Renal pelvis (tissue), 4 donors: Measurements from ENCODE around the gene ZNF835. TPM values are rescaled to one million over a fixed set of nuclear protein-coding genes. Genes with fewer than 3 reads are reported as not detected.
A peak's percentile ranks its signal among the peaks of the same experiment; 100 is the strongest.

ENCODE experiments used
- DNase-seq: peaks from one replicate; pipeline ENCODE4 v3.0.0-alpha.2; 2013
- polyA plus RNA-seq, 3 donors: library from polyadenylated mRNA; unstranded; fragments of 120-200 nt; gene quantifications; one replicate each; pipeline ENCODE4 v1.2.1, GENCODE V29; 2013; ENCODE audit not compliant: insufficient read length in 3 of 3

The ZNF835 gene
- polyA plus RNA-seq, 3 donors = 4.3 to 5.3 (median 4.4) TPM

DNA sequence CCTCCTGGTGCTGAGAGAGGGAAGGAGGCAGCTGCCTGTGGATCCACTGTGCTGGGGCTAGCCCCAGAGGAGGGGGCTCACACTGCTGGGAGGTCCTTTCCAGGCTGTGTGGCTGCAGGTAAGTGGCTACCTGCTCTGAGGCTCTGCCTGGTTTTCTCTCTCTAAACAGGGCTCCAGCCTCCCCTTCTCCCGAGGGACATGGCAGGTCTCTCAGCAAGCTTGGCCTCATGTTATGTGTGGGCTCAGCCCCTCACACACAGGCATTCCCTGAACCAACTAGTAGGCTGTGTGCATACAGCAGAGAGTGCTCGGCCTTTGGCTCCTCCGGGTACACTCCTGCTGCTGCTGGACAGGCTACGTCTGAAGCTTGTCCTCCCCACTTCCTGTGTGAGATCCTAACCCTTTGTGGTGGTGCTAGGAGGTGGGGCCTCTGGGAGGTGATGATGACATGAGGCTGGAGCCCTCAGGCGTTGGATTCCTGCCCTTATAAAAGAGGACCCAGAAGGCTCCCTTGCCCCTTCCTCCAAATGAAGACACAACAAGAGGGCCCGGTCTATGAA is 4.2 kb downstream of the ZNF835 start:
- DNase-seq = no peak

DNA sequence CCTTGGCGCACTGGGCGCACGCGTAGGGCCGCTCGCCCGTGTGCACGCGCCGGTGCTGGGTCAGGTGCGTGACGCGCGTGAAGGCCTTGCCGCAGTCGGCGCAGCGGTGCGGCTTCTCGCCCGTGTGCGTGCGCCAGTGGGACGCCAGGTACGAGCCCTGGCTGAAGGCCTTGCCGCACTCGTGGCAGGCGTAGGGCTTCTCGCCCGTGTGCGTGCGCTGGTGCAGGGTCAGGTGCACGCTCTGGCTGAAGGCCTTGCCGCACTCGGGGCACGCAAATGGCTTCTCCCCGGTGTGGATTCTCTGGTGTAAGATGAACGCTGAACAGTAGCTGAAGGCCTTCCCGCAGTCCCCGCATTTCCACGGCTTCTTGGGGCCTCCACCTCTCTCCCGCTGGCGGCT is 7.0 kb downstream of the ZNF835 start:
- no peak for DNase-seq

DNA sequence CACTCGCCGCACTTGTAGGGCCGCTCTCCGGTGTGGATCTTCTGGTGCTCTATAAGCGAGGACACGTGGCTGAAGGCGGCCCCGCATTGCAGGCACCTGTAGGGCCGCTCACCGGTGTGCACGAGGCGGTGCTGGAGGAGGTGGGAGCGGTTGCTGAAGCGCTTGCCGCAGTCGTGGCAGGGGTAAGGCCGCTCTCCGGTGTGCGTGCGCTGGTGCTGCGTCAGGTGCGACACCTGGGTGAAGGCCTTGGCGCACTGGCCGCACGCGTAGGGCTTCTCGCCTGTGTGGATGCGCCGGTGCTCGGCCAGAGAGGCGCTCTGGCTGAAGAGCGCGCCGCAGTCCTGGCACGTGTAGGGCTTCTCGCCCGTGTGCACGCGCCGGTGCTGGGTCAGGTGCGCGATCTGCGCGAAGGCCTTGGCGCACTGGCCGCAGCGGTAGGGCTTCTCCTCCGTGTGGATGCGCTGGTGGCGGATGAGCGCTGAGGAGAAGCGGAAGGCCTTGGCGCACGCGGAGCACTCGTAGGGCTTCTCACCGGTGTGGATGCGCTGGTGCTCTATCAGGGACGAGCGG is 7.5 kb downstream of the ZNF835 start:
- no peak for DNase-seq

DNA sequence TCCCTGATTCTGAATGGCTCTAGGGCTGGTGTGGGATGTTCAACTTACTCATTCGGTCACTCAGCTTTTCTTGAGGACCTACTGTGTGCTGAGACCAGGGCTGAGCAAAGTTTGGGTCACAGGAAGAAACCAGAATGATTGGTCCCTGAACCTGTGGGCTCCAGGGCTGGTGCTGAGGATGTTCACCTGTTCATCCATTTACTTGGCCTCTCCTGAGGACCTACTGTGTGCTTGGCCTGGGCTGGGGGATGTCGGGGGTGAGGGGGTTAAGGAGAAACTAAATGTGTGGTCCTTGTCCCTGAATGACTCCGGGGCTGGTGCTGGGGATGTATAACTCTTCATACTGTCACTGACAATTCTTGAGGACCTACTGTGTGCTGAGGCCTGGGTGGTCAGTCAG is 10.3 kb downstream of the ZNF835 start:
- no peak for DNase-seq

DNA sequence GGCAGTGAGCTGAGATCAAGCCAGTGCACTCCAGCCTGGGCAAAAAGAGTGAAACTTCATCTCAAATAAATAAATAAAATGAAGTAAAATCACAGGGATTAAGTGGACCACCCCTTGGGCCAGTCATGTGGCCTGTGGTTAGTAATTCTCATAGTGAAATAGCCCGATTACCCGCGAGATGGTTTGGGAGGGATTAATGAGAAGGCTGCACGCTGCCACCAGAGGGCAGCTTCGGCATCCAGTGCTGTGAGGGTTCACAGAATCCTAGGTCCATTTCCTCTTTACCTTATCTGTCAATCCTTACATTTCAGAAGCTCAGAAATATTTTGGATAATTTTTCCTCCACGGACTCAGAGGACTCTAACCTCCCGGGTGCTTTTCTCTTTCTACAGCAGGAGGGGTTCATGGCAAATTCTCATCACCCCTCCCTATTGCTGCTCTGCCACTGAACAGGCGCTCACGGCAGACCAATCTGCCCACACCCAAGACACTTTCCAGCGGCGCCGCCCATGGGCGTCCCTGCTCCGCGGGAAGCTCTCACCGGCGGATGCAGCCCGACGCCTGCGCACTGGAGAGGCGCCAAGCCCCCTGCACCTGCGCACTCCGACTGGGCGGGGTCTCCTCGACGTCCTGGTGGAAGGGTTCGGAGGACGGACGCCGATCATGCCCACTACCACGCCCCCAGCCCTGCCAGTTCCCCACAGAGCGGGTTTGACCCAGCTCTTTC is 11.0 kb downstream of the ZNF835 start:
- no peak for DNase-seq

DNA sequence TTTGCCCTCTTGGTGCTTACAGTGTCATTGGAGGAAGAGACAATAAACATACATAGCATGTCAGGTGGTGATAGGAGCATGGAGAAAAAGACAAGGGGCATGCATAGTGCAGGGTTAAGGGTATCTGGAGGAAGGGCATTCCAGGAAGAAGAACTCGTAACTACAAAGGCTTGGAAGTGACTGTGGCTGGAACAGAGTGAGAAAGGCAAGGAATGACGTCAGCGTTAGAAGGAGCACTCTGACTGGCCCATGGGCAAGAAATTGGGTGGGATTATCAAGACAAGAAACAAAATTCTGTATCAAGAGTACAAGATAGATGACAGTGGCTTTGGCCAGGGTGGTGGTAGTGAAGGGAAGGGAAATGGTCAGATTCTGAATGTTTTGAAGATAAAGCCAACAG is 17.4 kb downstream of the ZNF835 start:
- DNase-seq = no peak

DNA sequence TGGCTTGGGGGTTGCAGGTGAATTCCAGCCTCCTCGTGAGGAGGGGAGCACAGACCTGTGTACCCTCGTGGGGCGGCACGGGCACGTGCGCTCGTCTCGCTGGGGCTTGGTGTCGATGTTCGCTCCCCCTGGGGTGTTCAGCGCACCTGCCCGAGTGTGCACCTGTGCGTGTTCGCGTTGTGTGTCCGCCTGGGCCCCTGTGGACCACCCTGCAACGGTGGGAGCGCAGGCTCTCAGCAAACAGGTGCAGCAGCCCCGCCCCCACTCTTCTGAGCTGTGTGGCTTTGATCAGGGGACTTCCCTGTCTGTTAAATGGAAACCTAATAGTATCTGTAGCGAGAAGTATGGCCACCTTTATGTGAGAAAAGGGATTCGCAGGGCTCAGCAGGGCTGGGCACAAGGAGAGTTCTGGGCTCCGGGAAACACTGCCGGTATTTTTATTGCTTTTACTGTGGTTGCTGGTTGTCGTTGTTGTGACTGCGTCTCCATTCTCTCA is 28.0 kb downstream of the ZNF835 start:
- no peak for DNase-seq

DNA sequence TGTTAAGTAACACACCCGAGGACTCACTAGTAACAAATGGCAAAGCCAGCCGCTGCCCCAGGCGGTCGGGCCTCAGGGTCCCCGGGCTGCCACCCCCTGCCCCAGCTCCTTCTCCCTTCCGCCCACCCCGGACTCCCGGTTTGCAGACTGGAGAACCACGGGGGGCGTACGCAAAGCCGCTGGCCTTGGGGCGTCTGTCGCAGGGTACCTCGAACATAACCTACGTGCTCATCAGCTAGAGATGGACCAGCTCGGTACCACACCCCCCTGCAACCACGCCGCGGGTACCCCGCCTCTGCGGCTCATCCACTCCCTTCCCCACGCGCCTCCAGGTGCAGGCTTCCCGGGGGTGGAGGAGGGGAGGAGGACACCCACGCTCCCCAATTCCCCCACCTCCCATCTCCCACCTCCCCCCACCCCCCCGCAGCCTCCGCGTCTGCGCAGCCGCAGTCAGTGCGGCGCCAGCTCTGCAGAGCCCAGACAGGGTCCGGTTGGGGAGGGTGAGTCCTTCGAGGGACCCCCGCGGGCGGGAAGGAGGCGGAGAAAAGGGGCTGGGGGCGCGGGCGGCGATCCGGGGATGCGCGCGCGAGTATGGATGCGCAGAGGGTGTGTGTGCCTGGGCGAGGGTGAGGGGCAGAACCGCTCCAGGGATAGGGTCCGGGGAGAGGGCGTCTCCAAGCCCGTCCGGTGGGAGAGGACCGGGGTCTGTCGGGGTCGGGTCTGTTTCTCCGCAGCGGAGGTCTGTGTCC is 28.7 kb downstream of the ZNF835 start, which contains the start of gene SMIM17:
Gene SMIM17 (plus strand): TSS at position 449 of the 749 bp plus-strand sequence. CDS start 2,509 bp downstream, outside the sequence.
- DNase-seq = no peak

DNA sequence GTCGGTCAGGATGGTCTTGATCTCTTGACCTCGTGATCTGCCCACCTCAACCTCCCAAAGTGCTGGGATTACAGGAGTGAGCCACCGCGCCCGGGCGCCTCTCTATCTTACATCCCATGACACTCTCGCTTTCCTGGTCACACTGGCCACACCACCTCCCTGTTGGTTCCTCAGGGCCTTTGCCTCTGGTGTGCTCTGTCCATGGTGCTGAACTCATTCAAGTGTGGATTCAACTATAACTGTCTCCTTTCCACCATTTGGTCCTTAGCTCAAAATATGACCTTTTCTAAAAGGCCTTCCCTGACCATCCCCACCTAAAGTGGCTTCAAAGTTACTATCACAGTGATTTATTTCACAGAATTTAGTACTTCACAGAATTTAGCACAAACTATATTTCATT is 32.3 kb downstream of the ZNF835 start:
- peak; percentile 26 for DNase-seq

DNA sequence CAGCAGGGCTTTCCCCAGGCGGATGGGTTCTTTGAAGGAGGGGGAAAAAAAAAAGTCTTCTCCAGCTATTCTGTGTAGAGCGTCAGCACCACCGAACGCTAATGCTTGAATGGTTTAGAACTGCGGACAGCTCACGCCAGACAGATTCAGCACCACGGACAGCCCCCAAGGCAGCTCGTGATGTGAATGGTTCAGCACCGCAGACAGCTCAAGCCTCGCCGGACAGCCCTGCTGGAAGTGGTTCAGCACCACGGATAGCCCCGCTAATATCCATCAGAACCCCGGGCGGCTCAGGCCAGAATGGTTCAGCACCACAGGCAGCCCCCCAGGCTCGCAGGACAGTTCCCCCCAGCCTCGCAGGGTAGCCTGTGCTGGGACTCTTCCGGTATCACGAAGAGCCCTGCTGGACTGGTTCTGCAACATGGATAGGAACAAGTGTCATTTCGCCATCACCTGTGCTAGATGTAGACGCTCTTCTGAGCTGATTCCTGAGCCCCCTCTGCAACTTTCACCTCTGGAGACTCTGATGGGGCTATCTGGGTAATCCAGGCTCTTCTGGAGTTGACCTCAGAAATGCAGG is 33.5 kb downstream of the ZNF835 start:
- peak; percentile 94 for DNase-seq

DNA sequence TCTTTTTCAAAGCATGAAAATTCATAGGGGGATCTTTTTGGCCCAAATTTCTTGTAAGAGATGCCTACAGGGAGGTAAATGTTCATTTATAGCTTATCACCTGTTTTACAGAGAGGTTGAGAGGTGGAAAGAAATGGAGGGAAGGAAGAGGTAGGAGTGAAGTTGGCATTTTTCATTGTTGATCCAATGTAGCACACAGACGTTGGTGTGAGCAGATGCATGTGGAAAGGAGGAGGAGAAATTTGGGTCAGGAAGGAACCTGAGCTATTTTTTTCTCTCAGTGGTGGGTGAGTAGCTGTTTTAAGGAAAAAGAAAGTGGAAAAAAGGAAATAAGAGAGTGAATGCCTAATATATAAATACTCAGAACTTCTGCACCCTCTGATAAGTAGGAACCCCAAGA is 38.5 kb downstream of the ZNF835 start:
- no peak for DNase-seq

DNA sequence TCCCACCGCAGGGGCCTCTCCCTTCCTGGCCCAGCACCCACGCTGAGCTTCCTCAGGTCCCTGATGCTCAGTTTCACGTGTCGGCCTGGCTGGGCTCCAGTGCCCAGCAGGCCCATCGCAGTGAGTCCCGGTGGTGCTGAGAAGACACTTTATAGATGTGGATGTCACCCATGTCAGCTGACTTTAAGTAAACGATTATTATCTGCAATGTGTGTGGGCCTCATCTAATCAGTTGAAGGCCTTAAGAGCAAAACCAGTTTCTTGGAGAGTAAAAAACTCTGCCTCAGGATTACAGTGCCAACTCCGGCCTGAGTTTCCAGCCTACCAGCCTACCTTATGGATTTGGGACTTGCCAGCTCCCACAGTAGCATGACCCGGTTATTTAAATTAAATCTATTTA is 45.8 kb downstream of the ZNF835 start:
- DNase-seq = no peak

DNA sequence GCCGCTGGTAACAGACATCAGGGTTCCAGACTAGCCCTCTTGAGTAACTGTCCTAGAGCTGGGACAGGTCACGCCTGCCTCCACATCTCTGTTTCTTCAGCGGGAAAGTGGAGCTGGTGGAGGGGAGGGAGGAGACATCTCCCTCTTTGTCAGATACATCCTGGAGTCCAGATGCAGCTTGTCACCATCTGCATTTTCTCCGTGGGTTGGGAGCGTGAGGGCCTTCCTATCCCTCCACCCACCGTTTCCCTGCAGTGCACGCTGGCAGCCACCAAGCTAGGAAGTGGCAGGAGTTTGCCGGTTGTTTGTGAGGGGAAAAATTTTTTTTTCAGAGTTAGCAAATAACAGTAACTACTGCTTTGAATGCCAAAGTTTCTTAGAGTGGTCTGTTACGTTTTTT is 48.6 kb downstream of the ZNF835 start:
- DNase-seq = no peak

DNA sequence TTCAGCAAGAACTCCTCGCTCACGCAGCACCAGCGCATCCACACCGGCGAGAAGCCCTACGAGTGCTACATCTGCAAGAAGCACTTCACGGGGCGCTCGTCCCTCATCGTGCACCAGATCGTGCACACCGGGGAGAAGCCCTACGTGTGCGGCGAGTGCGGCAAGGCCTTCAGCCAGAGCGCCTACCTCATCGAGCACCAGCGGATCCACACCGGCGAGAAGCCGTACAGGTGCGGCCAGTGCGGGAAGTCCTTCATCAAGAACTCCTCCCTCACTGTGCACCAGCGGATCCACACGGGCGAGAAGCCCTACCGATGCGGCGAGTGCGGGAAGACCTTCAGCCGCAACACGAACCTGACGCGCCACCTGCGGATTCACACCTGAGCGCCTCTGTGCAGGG is 49.2 kb downstream of the ZNF835 start:
- no peak for DNase-seq

DNA sequence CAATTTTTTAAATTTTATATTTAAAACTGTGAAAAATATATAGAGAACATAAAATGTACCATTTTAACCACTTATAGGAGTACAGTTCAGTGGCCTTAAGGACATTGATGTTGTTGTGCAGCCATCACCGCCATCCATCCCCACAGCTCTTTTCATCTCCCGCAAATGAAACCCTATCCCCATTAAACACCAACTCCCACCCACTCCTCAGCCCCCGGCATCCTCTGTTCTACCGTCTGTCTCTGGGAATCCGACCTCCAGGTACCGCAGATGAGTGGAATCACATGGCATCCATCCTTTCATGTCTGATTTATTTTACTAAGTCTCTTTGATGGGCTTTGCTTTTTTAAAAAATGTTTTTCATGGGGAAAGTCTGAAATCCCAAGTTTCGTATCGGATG is 52.4 kb downstream of the ZNF835 start:
- peak; percentile 56 for DNase-seq

DNA sequence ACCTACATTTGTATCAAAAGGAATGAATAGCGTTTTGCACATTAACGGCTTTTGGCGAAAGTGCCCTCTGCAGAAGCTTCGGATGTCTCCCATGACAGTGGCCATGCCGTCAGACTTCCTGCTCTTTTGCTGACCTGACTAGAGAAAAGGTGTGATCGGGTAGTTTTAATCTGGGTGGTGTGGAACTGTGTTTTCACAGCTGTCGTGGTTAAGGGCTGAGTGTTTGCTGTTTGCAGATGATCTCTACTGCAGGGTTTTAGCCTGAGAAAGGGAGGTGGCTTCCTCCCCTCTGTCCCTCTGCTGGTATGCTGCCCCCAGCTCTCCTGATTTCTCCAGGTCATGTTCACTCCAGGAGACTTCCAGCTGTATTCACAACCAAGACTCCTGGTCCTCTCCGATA is 54.0 kb downstream of the ZNF835 start:
- no peak for DNase-seq

DNA sequence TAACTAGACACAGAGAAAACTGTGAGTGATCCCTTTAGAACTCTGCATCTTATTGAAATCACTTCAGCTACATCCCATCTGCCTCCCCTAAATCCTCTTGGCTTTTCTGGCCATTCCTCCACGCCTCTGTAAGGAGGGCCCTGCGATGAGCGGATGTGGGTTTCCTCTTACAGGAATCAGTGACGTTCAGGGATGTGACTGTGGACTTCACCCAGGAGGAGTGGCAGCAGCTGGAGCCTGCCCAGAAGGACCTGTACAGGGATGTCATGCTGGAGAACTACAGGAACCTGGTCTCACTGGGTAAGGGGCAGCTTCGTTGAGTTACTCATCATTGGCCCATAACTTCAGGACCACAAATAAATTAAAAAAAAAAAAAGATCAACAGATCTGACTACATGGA is 57.9 kb downstream of the ZNF835 start:
- no peak for DNase-seq

DNA sequence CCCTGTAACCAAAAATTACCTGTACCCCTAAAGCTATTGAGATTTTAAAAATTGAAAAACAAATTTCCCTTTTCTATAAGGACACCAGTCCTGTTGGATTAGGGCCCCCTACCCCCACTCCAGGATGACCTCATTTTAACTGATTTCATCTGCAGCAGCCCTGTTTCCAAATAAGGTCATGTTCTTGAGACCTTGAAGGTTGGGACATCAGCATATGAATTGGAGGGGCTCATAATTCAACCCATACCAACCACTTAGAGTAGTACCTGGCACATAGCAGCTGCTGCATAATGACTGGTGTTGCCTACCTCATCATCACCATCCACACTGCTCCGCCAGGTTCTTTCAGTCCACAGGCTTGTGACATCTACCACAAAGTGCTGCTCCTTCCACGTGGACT is 58.8 kb downstream of the ZNF835 start:
- DNase-seq = no peak
